ENCODE results near the gene ZNF775.

The ZNF775 gene

GRCh38 chr7:150402671-150403321, 23.7 kb downstream of the ZNF775 start:
- no peak for DNase-seq

GRCh38 chr7:150403376-150404171, 24.4 kb downstream of the ZNF775 start:
- no peak for DNase-seq

GRCh38 chr7:150404172-150404804, 25.2 kb downstream of the ZNF775 start:
- no peak for DNase-seq

GRCh38 chr7:150404805-150405583, 25.9 kb downstream of the ZNF775 start:
- DNase-seq, result peak; percentile 81

DNA sequence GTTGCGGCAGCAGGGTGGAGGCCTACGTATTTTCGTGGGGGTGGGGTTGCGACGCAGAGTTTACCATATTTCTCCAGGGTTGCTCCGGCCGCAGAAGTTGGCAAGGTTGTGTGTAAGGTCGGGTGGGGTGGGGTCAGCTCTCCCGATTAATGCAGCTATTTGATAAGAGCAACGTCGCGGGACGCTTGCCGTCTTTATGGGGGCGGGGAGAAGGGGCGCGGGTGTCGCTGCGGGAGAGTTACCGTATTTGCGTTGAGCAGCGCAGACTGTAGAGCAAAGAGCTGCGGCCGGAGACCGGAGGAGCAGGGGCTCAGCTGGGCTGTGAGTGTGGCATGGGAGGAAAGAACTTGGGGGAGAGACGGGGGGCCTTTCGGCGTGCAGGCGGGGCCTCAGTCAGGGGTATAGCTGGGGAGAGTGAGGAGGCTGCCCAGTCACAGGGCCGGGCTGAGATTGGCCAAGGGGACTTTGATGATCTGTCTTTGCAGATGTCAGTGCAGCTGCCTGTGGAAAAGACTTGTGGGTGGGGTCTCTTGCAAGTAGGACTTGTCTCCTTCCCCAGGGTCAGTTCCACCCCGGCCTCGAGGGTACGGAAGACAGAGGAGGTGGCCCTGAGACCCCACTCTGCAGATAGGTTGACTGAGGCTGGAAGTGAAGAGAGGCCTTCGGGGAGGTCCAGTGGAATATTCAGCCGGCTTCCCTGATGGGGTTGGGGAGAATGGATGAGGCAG, 26.6 kb downstream of the ZNF775 start:
- DNase-seq, result no peak

GRCh38 chr7:150406312-150406566, 27.1 kb downstream of the ZNF775 start:
- DNase-seq, result no peak

GRCh38 chr7:150406567-150407421, 27.7 kb downstream of the ZNF775 start:
- DNase-seq, result no peak

- DNase-seq, result no peak
Observed at GRCh38 chr7:150407588-150408392, 28.7 kb downstream of the ZNF775 start.

DNA sequence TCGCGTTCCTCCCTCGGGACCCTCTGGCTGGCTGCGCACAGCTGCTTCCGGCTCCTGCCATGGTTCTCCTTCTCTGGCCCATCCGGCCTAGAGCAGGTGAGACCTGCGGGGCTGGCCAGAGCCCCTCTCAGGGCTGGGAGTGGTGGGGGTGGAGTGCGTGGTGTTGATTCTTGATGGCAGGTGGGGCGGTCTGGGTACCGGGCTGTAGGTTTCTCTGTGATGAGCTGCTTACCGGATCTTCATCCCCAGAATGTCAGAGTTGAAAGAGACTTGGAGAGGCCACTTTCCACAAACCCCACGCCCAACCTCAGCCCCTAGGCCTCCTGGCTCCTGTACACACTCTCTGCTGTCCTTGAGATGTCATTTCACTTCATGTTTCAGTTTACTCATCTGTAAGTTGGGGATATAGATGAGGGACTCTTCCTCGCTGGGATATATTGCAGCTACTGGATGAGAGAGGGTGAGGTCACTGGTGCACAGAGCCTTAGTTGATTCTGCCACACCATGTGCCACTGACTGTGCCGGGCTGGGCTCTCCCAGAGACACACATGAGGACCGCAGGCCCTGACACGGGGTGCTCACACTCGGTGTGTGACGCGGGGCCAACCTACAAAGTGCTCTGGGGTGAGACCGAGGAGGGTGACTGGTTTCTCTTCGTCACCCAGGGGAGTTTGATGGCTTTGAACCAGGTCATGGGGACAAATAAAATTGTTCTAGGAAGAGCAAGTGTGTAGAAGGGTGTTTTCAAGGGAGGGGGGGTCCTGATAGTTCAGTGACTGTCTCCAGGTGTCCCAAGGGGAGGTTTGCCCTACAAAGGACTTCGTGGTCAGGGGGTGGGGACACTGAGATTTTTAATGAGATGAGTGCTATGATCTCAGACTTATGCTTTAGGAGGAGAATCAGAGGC, 29.5 kb downstream of the ZNF775 start:
- DNase-seq, result no peak

GRCh38 chr7:150409300-150410030, 30.3 kb downstream of the ZNF775 start:
- DNase-seq, result no peak

DNA sequence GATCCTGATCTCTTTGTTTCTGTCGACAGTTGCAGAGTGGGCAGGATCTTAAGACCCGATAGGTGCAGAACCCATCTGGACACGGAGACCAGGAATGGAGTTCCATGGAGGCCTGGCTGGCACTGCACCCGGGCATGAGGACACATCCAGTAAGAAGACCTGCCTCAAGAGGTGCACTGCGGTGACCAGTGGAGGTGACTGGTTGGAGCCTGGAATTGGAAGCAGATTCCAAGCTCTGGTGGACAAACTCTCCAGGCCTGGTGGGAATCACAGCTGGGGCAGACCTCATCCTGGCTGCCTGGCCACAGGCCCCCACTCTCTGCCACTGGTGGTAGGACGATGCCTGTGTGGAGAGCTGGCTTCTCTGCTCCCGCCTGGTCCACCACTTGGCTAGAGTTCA, 31.0 kb downstream of the ZNF775 start:
- no peak for DNase-seq

GRCh38 chr7:150410680-150411346, 31.7 kb downstream of the ZNF775 start:
- no peak for DNase-seq

- no peak for DNase-seq
Observed at GRCh38 chr7:150411606-150412005, 32.5 kb downstream of the ZNF775 start.

DNA sequence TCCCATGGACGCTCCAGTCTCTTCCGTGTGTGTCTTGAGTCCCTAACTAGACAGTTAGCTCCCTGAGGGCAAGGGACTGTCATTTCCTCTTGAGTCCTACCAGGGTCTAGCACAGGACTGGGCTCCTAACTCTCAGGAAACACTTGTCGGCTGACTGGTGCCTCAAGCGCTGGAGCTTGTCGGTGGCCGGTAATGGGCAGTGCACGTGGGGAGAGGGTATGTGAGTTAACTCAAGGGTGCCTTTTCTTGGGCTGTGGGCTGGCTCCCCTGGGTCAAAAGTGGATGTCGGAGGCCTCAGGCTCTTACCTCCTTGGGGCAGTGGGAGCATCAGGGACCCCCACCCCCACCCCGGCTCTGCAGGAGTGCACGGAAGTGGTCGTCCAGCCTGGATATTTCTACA, 32.9 kb downstream of the ZNF775 start:
- DNase-seq, result no peak

DNA sequence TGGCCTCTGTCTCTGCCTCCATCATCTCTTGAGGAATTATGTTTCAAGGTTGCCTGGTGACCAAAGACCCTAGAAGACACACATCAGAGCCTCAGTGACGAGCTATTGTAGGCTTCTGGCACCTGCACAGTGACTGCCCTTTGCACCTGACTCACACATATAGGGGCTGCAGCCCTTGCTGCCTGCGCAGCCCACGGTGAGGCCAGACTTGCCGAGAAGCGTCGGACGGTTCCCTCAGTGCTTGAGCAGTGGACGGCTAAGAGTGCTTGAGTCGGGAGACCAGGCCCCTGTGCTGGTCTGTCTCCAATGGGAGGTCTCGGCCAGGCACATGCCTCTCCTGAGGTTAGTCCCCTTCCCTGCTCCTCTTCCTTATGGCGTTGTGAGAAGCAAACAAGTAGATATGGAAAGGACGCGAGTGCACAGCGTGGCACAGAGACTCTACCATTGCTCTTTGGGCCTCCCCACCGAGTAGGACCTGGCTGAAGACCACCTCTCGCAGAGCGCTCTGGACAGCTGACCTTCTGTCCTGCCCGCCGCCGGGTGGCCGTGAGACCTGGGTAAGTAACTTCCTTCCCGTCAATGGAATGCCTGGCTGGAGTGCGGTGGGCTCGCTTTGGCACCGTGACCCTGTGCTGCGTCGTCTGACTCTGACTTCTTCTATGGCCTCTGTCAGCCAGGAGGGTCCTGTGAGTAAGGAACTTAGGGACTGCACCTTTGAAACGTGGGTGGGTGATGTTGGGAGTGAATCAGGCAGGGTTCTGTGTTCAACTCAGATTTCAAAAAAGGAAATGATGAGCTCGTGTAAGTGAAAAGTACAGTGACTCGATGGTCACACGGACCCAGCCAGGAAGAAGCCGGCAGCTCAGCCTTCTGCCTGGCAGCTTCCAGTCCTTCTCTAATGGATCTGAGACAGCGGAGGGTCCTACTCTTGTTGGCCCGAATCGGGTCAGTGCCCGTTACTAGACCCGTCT, 33.7 kb downstream of the ZNF775 start:
- DNase-seq, result no peak

DNA sequence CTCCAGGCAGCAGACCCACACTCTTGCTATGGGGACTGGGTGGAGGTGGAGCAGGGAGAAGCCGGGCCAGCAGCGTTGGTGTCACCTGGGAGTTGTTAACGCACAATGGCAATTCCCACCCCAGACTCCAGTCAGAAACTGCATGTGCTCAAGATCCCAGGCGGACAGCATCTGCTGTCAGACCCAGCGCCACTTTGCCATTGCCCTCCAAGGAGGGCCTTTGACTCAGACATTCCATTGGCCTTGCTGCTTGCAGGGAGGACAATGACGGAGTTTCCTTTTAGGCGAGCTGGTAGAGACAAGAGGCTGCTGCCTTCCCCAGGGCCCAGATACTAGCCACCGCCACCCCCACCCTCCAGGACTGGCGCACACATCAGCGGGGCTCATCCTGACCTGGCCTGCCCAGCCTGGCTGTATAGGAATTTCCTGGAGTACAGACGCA, 34.5 kb downstream of the ZNF775 start:
- DNase-seq, result no peak
